ENCODE results near the gene CENPX.

Gene CENPX

DNA sequence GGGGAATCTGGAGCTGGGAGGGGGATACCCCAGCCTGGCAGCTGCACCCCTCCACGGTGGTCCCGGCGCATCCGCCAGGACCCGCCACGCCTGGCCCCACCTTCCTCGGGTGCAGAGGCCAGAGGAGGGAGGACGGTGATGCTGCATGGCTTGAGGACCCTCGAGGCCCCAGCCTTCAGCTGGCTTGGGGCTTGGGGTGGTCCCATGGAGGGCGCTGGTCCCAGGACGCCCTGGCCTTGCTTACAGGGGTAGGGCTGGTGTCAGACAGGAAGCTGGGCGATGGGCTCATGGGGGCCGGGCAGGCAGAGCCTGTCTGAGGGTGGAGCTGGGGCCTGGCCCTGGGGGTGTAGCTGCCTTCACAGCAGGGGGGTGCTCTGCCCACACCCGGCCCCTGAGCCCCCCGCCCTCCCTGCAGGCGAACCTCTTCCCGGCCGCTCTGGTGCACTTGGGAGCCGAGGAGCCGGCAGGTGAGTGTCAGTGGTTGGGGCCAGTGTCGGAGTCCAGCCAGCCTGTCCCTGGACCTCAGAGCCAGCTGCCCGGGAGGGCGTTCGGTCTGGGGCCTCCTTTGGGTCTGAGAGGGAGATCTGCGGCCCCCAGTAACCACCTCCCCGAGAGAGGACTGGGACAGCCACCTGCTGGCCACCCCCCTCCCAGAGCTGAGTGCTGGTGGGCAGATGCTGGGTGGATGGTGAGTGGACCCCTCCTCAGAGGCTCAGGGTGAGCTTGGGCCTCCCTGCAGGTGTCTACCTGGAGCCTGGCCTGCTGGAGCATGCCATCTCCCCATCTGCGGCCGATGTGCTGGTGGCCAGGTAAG is 6.4 kb downstream of the CENPX start:
- no peak overlapping the region for H3K27ac Mint-ChIP-seq
- H3K9me3 Mint-ChIP-seq (ENCODE audit: low read depth): no peaks in the 10 kb centered on the region
- H3K4me1 Mint-ChIP-seq (ENCODE audit: low read depth): peaks cover 4% of the 10 kb centered on the region
- H3K36me3 Mint-ChIP-seq: no peaks in the 10 kb centered on the region
- no peaks in the 10 kb centered on the region for H3K27me3 Mint-ChIP-seq
- no peak overlapping the region for H3K4me3 Mint-ChIP-seq

DNA sequence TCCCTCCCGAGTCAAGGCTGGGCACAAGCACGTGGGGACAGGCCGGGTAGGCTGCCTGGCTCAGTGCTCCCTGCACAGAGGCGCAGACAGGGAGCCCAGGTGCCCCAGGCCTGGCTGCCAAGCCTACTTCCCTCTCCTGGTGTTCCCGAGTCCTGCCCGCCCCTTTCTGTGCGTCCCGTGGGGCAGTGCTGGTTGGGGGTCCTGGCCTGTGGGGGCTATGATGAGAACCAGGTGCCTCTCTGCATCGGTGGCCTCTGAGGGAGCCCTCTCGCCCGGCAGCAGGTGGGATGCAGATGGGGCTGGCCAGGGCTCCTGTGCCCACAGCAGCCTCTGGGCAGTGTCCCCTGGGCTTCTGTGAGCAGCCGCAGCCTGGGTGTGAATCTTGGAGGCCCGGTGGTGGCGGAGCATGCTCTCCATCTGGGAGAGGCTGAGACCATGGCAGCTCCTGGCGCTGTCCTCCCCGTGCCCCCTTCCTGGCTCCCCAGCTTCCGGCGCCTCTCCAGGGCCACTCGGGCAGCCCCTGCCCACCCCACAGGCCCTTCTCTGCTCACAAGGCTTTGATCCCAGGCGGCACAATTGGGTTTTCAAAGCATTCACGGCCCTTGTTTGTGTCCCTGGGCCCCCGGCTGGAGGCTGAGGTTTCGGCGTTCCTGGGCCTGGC is 7.2 kb downstream of the CENPX start:
- Mint-ChIP-seq H3K27ac (no peak overlapping the region), H3K36me3 (no peaks in the 10 kb centered on the region), H3K4me3 (no peak overlapping the region), H3K4me1 (ENCODE audit: low read depth) (peaks cover under 1% of the 10 kb centered on the region), H3K9me3 (ENCODE audit: low read depth) (no peaks in the 10 kb centered on the region), H3K27me3 (no peaks in the 10 kb centered on the region)

DNA sequence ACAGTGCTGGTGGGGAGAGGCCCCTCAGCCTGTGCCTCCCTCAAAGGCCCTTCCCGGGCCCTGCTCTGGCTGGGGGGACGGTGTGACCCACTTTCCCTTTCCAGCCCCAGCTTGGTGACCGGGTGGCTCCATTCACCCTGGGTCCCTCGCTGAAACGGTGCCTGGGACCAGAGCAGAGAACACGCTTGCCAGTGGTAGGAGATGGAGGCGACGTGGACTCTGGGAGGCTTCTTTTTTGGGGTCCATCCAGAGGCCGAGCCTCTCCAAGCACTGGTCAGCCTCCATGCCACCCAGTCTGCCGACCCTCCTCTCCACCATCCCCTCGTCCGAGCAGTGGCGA is 7.7 kb downstream of the CENPX start:
- Mint-ChIP-seq H3K36me3 (no peaks in the 10 kb centered on the region), H3K4me1 (ENCODE audit: low read depth) (no peaks in the 10 kb centered on the region), H3K27ac (no peak overlapping the region), H3K27me3 (no peaks in the 10 kb centered on the region), H3K9me3 (ENCODE audit: low read depth) (no peaks in the 10 kb centered on the region), H3K4me3 (no peak overlapping the region)

DNA sequence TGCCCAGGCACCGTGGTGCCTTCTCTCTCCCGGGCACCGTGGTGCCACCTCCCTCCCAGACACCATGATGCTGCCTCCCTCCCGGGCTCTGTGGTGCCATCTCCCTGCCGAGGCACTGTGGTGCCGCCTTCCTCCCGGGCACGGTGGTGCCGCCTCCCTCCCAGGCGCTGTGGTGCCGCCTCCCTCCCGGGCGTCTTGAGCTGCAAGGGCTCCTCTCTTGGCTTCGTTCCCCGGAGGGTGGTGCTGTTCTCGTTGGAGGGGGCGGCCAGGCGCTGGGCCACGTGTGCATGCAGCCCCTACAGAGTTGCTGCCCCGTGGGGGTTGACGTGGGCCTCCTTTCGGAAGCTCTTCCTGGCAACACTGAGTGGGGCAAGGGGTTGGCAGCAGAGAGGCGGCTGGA is 8.2 kb downstream of the CENPX start:
- no peak overlapping the region for H3K4me3 Mint-ChIP-seq
- H3K9me3 Mint-ChIP-seq (ENCODE audit: low read depth): no peaks in the 10 kb centered on the region
- H3K27ac Mint-ChIP-seq: no peak overlapping the region
- no peaks in the 10 kb centered on the region for H3K4me1 Mint-ChIP-seq (ENCODE audit: low read depth)
- no peaks in the 10 kb centered on the region for H3K36me3 Mint-ChIP-seq
- H3K27me3 Mint-ChIP-seq: no peaks in the 10 kb centered on the region

DNA sequence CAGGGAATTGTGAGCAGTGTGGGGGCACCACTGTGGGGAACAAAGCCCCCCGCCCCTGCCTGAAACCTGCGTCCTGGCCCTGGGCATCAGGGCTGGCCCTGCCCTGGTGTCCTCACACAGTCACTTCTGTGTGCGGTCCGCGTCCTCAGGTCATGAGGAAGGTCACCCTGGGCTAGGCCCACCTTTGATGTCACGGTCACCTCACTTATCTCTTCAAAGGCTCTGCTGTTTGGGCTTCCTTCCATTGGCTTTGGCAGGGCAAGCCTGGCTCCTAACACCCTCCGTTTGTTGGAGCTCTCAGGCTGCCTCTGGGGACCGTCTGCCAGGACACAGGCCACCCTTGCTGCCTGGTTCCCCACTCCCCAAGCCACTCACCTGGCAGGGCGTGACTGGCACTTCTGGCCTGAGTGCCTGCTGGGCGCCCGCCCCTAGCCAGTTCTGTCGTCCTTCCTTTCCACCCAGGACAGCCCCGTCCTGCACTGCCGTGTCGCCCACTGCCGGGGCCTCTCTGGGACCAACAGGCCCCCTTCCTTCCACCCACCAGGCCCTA is 8.8 kb downstream of the CENPX start:
- H3K36me3 Mint-ChIP-seq: no peaks in the 10 kb centered on the region
- no peaks in the 10 kb centered on the region for H3K9me3 Mint-ChIP-seq (ENCODE audit: low read depth)
- H3K27me3 Mint-ChIP-seq: no peaks in the 10 kb centered on the region
- no peak overlapping the region for H3K4me3 Mint-ChIP-seq
- H3K4me1 Mint-ChIP-seq (ENCODE audit: low read depth): no peaks in the 10 kb centered on the region
- no peak overlapping the region for H3K27ac Mint-ChIP-seq

DNA sequence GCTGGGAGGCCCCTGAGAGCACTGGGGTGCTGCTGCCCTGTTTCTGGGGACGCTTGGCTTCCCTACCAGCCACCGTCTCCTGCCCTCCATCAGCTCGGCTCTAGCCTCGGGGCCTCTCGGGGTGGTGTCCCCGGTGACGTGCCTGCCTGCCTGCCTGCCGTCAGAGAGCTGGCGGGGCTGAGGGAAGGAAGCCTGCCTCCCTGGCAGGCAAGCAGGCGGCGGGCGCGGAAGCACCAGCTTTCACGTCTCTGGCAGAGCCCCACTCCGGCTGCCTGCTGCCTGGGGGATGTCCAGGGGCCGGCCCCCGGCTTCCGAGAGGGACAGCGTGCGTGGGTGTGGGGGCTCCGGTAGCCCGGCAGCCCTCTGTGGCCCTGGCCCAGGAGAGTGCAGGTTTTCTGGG is 9.3 kb downstream of the CENPX start:
- Mint-ChIP-seq H3K9me3 (ENCODE audit: low read depth) (no peaks in the 10 kb centered on the region), H3K4me3 (no peak overlapping the region), H3K4me1 (ENCODE audit: low read depth) (no peaks in the 10 kb centered on the region), H3K36me3 (no peaks in the 10 kb centered on the region), H3K27ac (no peak overlapping the region), H3K27me3 (no peaks in the 10 kb centered on the region)

DNA sequence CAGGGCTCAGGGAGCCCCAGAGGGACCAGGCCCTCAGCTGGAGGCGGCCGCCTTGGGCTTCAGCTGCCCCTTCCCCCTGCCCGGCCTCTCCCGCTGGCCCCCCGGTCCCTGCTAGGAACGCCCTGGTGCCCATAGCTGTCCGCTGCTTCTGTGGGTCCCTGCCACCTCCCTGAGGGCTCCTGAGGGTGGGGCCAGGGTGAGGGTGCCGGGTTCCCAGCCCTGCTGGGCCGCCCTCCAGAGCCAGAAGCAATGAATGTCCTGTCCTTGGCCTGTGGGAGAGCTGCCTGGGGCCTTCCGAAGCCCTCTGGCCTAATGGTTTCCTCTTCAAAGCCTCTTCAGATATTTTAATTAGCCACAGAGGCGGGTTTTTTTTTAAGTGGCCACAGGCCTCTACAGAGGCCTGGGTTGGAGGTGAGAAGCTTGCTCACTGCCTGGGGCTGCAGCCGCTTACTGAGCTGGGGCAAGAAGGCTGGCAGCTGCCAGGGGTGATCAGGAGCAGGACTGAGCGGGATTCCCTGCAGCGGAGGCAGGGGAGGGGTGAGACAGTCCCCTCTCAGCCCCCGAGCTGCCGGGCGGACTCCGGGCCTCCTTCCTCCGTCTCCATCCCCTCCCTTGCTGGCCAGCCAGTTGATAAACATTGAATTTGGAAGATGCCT is 9.9 kb downstream of the CENPX start:
- Mint-ChIP-seq H3K27ac (no peak overlapping the region), H3K9me3 (ENCODE audit: low read depth) (no peaks in the 10 kb centered on the region), H3K4me1 (ENCODE audit: low read depth) (no peaks in the 10 kb centered on the region), H3K27me3 (no peaks in the 10 kb centered on the region), H3K36me3 (no peaks in the 10 kb centered on the region), H3K4me3 (no peak overlapping the region)

DNA sequence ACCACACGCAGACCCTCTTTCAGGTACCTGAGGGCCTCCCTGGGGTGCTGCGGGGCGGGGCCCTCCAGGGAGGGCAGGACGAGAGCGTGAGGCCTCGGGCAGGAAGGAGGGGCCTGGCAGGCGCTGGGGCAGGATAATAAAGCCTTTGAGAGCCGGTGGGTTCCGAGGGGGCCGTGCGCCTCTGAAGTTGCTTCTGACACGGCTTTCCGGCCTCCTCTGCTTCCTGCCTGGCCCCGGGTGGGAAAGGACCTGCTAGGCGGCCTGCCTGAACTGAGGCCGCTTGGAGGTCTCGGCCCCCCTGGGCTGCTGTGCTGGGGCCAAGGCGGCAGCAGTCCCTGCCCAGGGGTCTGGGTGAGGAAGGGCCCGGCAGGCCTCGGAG is 10.4 kb downstream of the CENPX start:
- Mint-ChIP-seq H3K27me3 (no peaks in the 10 kb centered on the region), H3K9me3 (ENCODE audit: low read depth) (no peaks in the 10 kb centered on the region), H3K4me3 (no peak overlapping the region), H3K27ac (no peak overlapping the region), H3K36me3 (no peaks in the 10 kb centered on the region), H3K4me1 (ENCODE audit: low read depth) (no peaks in the 10 kb centered on the region)

DNA sequence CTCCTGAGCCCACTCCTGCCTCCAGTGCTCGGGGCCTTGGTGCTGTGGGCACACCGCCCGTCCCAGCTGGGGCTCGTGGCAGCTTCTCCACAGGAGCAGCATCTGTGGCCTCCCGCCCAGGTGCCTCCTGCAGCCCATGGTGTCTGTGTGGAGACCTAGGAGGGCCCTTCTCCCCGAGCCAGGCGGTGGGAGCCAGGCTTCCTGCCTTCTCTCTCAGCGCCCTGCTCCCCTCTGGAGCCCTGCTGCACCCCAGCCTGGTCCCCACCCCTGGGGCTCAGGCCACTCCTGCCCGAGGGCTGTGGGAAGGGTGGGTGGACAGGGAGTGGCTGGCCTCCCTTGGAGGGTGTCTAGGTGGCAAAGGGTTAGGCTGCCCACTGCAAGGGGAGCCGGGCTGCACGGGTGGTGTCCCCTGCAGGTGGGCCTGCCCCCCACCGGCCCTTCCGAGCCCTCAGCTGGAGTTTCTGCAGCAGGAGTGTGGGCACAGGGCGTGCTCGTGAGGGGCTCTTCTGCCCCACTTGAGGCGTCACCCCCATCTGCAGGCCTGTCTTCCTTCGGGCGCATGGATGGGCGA is 11.0 kb downstream of the CENPX start:
- Mint-ChIP-seq H3K27me3 (no peaks in the 10 kb centered on the region), H3K4me3 (no peak overlapping the region), H3K27ac (no peak overlapping the region), H3K4me1 (ENCODE audit: low read depth) (no peaks in the 10 kb centered on the region), H3K9me3 (ENCODE audit: low read depth) (no peaks in the 10 kb centered on the region), H3K36me3 (no peaks in the 10 kb centered on the region)

DNA sequence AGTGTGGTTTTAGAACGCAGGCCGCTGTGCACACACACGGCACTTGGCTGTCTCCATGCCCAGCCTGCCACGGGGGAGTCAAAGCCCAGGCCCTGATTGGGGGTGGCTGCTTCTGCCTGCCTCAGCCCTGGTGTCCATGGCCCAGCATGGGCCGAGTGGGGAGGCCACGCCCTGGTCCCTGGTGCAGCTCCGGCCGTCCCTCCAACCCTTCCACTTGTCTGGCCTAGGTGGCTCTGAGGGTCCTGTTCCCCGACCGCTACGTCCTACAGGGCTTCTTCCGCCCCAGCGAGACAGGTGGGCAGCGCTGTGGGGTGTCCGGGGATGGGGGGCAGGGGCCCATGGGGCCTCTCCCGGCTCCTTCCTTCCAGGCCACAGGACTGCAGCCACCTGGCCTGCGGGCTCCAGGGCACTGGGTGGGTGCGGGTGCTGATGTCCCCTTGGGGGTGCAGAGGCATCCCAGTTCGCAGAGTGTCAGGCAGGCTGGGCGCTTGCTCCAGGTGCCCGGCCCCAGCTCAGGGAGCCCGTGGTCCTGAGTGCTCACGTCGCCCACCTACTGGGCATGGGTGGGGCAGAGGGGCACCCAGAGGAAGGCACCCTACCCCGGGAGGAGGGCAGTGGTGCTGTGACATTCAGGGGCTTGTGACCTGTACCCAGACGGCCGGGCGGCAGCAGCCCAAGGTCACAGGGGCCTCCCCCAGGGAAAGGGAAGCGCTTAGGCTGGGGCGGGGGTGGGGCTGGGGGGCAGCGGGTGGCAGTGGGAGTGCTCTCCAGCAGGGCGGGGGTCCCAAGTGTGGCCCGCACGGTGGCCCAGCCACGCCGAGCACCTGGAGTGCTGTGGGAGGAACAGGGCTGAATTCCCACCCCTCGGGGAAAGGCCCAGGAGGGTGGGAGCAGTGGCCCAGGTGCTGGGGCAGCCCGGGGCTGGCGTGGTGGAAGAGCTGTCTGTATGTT is 11.8 kb downstream of the CENPX start:
- H3K4me1 Mint-ChIP-seq (ENCODE audit: low read depth): no peaks in the 10 kb centered on the region
- no peaks in the 10 kb centered on the region for H3K27me3 Mint-ChIP-seq
- no peak overlapping the region for H3K27ac Mint-ChIP-seq
- no peak overlapping the region for H3K4me3 Mint-ChIP-seq
- H3K9me3 Mint-ChIP-seq (ENCODE audit: low read depth): no peaks in the 10 kb centered on the region
- no peaks in the 10 kb centered on the region for H3K36me3 Mint-ChIP-seq

DNA sequence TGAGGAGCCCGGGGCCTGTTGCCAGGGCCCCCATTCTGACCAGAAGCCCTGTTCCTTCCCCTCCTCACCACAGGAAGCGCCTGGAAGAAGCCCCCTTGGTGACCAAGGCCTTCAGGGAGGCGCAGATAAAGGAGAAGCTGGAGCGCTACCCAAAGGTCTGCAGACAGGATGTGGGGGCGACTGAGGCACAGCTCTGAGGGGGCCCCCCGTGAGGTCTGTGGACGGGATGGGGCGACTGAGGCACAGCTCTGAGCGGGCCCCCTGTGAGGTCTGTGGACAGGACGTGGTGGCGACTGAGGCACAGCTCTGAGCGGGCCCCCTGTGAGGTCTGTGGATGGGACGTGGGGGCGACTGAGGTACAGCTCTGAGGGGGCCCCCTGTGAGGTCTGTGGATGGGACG is 13.3 kb downstream of the CENPX start:
- Mint-ChIP-seq H3K9me3 (ENCODE audit: low read depth) (no peaks in the 10 kb centered on the region), H3K27me3 (no peaks in the 10 kb centered on the region), H3K4me3 (no peak overlapping the region), H3K4me1 (ENCODE audit: low read depth) (no peaks in the 10 kb centered on the region), H3K27ac (no peak overlapping the region), H3K36me3 (no peaks in the 10 kb centered on the region)

DNA sequence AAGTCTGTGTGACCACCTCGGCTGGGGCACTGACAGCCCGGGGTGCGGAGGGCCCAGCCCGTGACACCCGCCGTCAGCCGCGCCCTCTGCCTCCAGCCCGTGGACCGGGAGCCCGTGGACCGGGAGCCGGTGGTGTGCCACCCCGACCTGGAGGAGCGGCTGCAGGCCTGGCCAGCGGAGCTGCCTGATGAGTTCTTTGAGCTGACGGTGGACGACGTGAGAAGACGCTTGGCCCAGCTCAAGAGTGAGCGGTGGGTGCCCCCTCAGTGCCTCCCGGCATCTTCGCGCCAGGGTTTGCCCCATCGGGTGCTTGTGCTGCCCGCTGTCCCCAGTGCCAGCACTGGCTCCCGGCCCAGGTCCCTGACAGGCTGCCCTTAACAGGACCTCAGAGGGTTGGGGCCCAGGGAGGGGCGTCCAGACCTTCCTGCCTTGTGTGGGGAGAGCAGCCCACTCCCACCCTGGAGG is 13.7 kb downstream of the CENPX start:
- no peak overlapping the region for H3K27ac Mint-ChIP-seq
- no peaks in the 10 kb centered on the region for H3K4me1 Mint-ChIP-seq (ENCODE audit: low read depth)
- H3K36me3 Mint-ChIP-seq: no peaks in the 10 kb centered on the region
- no peaks in the 10 kb centered on the region for H3K27me3 Mint-ChIP-seq
- H3K4me3 Mint-ChIP-seq: no peak overlapping the region
- H3K9me3 Mint-ChIP-seq (ENCODE audit: low read depth): no peaks in the 10 kb centered on the region

DNA sequence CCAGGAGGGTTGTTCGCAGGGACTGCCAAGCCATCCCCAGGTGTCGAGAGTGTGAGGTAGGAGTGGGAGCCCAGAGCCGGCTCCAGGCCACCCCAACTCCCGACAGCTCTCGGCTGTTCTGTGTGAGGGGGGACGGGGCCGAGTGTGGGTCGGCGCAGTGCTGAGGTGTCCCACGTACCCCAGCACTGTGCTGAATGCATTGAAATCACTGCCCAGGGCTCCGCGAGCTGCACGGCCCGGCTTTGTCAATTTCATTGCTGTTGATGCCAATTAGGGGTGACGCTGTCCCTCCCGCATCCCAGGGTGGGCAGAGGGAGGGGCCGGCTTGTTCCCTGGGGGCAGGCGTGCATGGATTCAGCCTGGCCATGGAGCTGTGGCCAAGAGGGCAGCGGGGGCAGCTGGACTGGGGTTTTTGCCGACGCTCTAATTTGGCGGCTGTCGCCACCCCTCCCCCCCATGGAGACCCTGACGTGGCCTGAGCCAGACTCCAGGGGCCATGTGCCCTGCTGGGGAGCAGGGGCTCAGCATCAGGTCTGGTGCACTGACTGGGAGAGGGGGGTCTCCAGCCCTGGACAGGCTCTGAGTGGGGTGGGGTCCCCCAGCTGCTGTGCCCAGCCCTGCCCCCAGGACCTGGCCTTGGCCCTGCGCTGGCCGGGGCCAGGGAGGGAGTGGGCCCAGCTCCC is 14.3 kb downstream of the CENPX start:
- H3K27me3 Mint-ChIP-seq: no peaks in the 10 kb centered on the region
- H3K36me3 Mint-ChIP-seq: no peaks in the 10 kb centered on the region
- H3K27ac Mint-ChIP-seq: no peak overlapping the region
- no peaks in the 10 kb centered on the region for H3K4me1 Mint-ChIP-seq (ENCODE audit: low read depth)
- H3K9me3 Mint-ChIP-seq (ENCODE audit: low read depth): no peaks in the 10 kb centered on the region
- no peak overlapping the region for H3K4me3 Mint-ChIP-seq

Measured in activated naive CD8-positive, alpha-beta T cell (primary cell).